H1 (cell line): ENCODE measurements around the gene RBBP8. TPM values are rescaled to one million over a fixed set of nuclear protein-coding genes. Genes with fewer than 3 reads are reported as not detected.

ENCODE experiments used
- CTCF ChIA-PET: fragments of 300-600 bp; sonication (Branson Sonifier 250); formaldehyde crosslinking; loops from one replicate; lab custom pipeline; 2021; ENCODE audit not compliant: partially characterized antibody; lab: Charles Lee
- POLR2A ChIA-PET: fragments of 300-600 bp; sonication (Branson Sonifier 250); formaldehyde crosslinking; loops from one replicate; lab custom pipeline; 2021; ENCODE audit warnings: inconsistent platforms; ENCODE audit not compliant: partially characterized antibody; lab: Charles Lee
- DNase-seq, 2 experiments: peaks; one replicate each; pipeline versions ENCODE4 v3.0.0 to v3.0.0-alpha.2; 2010 to 2022; ENCODE audit warnings: low spot score in 2 of 2, low read depth in 1 of 2, mixed read lengths in 1 of 2
- FAIRE-seq: peaks from 2 replicates; lab custom pipeline; 2011; peaks lifted over from hg19 to GRCh38; lab: Jason Lieb, UNC
- H2AFZ ChIP-seq: 2 replicates; pipeline ENCODE4 v1.8.1; 2012; ENCODE audit warnings: low read length, inconsistent platforms
- H2AK5ac ChIP-seq: 2 replicates; pipeline ENCODE4 v1.6.1; 2013; ENCODE audit warnings: low read depth, low read length
- H2BK120ac ChIP-seq: replicated peaks from 2 replicates; pipeline ENCODE3; 2013; ENCODE audit warnings: low read depth, low read length, inconsistent platforms
- H2BK12ac ChIP-seq: 2 replicates; pipeline ENCODE4 v1.6.1; 2013; ENCODE audit warnings: low read depth, low read length
- H2BK15ac ChIP-seq: 2 replicates; pipeline ENCODE4 v1.6.1; 2013; ENCODE audit warnings: low read length
- H2BK20ac ChIP-seq: 2 replicates; pipeline ENCODE4 v1.6.1; 2013; ENCODE audit warnings: low read length
- H2BK5ac ChIP-seq: 2 replicates; pipeline ENCODE4 v1.6.1; 2013; ENCODE audit warnings: low read depth, low read length
- H3K14ac ChIP-seq: 2 replicates; pipeline ENCODE4 v1.6.1; 2013; ENCODE audit warnings: inconsistent platforms; ENCODE audit not compliant: insufficient read length
- H3K18ac ChIP-seq: 2 replicates; pipeline ENCODE4 v1.6.1; 2013; ENCODE audit warnings: low read length; ENCODE audit errors: extremely low read depth
- H3K23ac ChIP-seq: 2 replicates; pipeline ENCODE4 v1.6.1; 2013; ENCODE audit warnings: inconsistent platforms; ENCODE audit not compliant: insufficient read length
- H3K23me2 ChIP-seq: 2 replicates; pipeline ENCODE4 v1.6.1; 2013; ENCODE audit warnings: low read depth, low read length
- H3K27ac ChIP-seq: 2 replicates; pipeline ENCODE4 v1.6.1; 2011; ENCODE audit warnings: low read depth, low read length, inconsistent platforms
- H3K27me3 ChIP-seq, 4 experiments: replicated peaks in 1 of 4; 1 replicate in 1 of 4; 2 replicates in 3 of 4; pipeline versions ENCODE4 v1.6.1 to v1.8.1; 2011 to 2013; ENCODE audit warnings: low read length in 3 of 4, mild to moderate bottlenecking in 3 of 4, inconsistent platforms in 2 of 4, mixed read lengths in 2 of 4, moderate library complexity in 1 of 4; ENCODE audit not compliant: control insufficient read depth in 3 of 4, insufficient read depth in 3 of 4; ENCODE audit errors: extremely low read depth in 1 of 4
- H3K36me3 ChIP-seq, 4 experiments: 2 replicates each; pipeline versions ENCODE4 v1.6.1 to v1.8.1; 2011 to 2013; ENCODE audit warnings: mild to moderate bottlenecking in 4 of 4, low read length in 3 of 4, moderate library complexity in 2 of 4, control low read depth in 1 of 4, inconsistent platforms in 1 of 4; ENCODE audit not compliant: insufficient read depth in 4 of 4, control insufficient read depth in 2 of 4
- H3K4ac ChIP-seq: replicated peaks from 2 replicates; pipeline ENCODE3; 2013; ENCODE audit warnings: low read length, low read depth, mixed read lengths, inconsistent platforms; ENCODE audit not compliant: insufficient read length
- H3K4me1 ChIP-seq, 4 experiments: replicated peaks in 1 of 4; 1 replicate in 1 of 4; 2 replicates in 3 of 4; pipeline versions ENCODE4 v1.6.1 to v1.8.1; 2011 to 2013; ENCODE audit warnings: low read length in 3 of 4, inconsistent platforms in 2 of 4, mixed read lengths in 1 of 4; ENCODE audit not compliant: insufficient read depth in 4 of 4, control insufficient read depth in 3 of 4
- H3K4me2 ChIP-seq, 2 experiments: 2 replicates each; pipeline versions ENCODE4 v1.6.1 to v1.8.1; 2011 to 2013; ENCODE audit warnings: low read depth in 2 of 2, low read length in 2 of 2, control low read depth in 1 of 2, inconsistent platforms in 1 of 2, mild to moderate bottlenecking in 1 of 2; ENCODE audit not compliant: insufficient read depth in 1 of 2
- H3K4me3 ChIP-seq, 4 experiments: fragments of 200-600, 300-600 bp in 1 of 4; sonication (generic), shearing (Covaris generic), sonication (Bioruptor Twin) in 1 of 4; 2 replicates each; pipeline versions ENCODE4 v1.5.1 to v1.8.1; 2011 to 2016; ENCODE audit warnings: low read length in 4 of 4, low read depth in 3 of 4, control low read depth in 2 of 4, inconsistent platforms in 2 of 4, mild to moderate bottlenecking in 2 of 4, mixed read lengths in 1 of 4, moderate library complexity in 1 of 4; ENCODE audit not compliant: insufficient read depth in 2 of 4; ENCODE audit errors: extremely low read depth in 1 of 4
- H3K56ac ChIP-seq: replicated peaks from 2 replicates; pipeline ENCODE3; 2013; ENCODE audit warnings: low read depth, mild to moderate bottlenecking, mixed read lengths, low read length, inconsistent platforms; ENCODE audit not compliant: insufficient read length
- H3K79me1 ChIP-seq: 2 replicates; pipeline ENCODE4 v1.6.1; 2013; ENCODE audit warnings: low read depth, low read length, control low read depth
- H3K79me2 ChIP-seq, 2 experiments: 2 replicates each; pipeline versions ENCODE4 v1.6.1 to v1.8.1; 2012 to 2013; ENCODE audit warnings: low read length in 2 of 2, mild to moderate bottlenecking in 2 of 2, inconsistent platforms in 1 of 2; ENCODE audit not compliant: insufficient read depth in 2 of 2, control insufficient read depth in 1 of 2
- H3K9ac ChIP-seq, 4 experiments: replicated peaks in 1 of 4; 1 replicate in 1 of 4; 2 replicates in 3 of 4; pipeline versions ENCODE4 v1.6.1 to v1.8.1; 2011 to 2013; ENCODE audit warnings: low read depth in 3 of 4, low read length in 3 of 4, control low read depth in 2 of 4, mild to moderate bottlenecking in 2 of 4, moderate library complexity in 2 of 4, inconsistent platforms in 1 of 4; ENCODE audit errors: extremely low read depth in 1 of 4
- H3K9me3 ChIP-seq, 2 experiments: 2 replicates each; pipeline versions ENCODE4 v1.6.1 to v1.8.1; 2012 to 2013; ENCODE audit warnings: mild to moderate bottlenecking in 2 of 2, moderate library complexity in 2 of 2, control low read depth in 1 of 2, inconsistent platforms in 1 of 2, low read depth in 1 of 2, low read length in 1 of 2, mixed read lengths in 1 of 2; ENCODE audit not compliant: insufficient read depth in 2 of 2
- H4K20me1 ChIP-seq, 2 experiments: replicated peaks in 1 of 2; 2 replicates each; pipeline versions ENCODE3 to v1.8.1; 2011 to 2013; ENCODE audit warnings: inconsistent platforms in 2 of 2, low read length in 2 of 2, mild to moderate bottlenecking in 1 of 2; ENCODE audit not compliant: insufficient read depth in 2 of 2, control insufficient read depth in 1 of 2
- H4K5ac ChIP-seq: 2 replicates; pipeline ENCODE4 v1.6.1; 2013; ENCODE audit warnings: low read length, low read depth, mixed read lengths, inconsistent platforms; ENCODE audit not compliant: insufficient read length
- H4K8ac ChIP-seq: 2 replicates; pipeline ENCODE4 v1.8.0; 2013; ENCODE audit warnings: mild to moderate bottlenecking, moderate library complexity, low read length, inconsistent platforms; ENCODE audit not compliant: insufficient read depth; ENCODE audit errors: extremely low read depth
- H4K91ac ChIP-seq: replicated peaks from 2 replicates; pipeline ENCODE3; 2013; ENCODE audit warnings: low read length, mixed read lengths, inconsistent platforms; ENCODE audit not compliant: insufficient read length
- BRCA1 ChIP-seq: IDR thresholded peaks from 2 replicates; pipeline ENCODE4 v1.6.1; 2012; ENCODE audit warnings: low read depth, low read length, improper control_type of control experiment
- CREB1 ChIP-seq: IDR thresholded peaks from 2 replicates; pipeline ENCODE4 v1.6.1; 2012; ENCODE audit warnings: inconsistent platforms
- CTCF ChIP-seq, 3 experiments: IDR thresholded peaks; 1 replicate in 2 of 3; 2 replicates in 1 of 3; pipeline versions ENCODE4 v1.5.1 to v1.6.1; 2011; ENCODE audit warnings: low read length in 3 of 3, mild to moderate bottlenecking in 3 of 3, inconsistent platforms in 2 of 3, low read depth in 1 of 3, moderate library complexity in 1 of 3; ENCODE audit not compliant: insufficient read depth in 1 of 3; ENCODE audit errors: control extremely low read depth in 1 of 3
- HDAC6 ChIP-seq: IDR thresholded peaks from one replicate; pipeline ENCODE4 v1.7.1; 2012; ENCODE audit warnings: low read depth, mild to moderate bottlenecking, inconsistent platforms, low read length, moderate library complexity
- MAX ChIP-seq: IDR thresholded peaks from 2 replicates; pipeline ENCODE4 v1.6.1; 2012; ENCODE audit warnings: inconsistent platforms
- POU5F1 ChIP-seq: IDR thresholded peaks from 2 replicates; pipeline ENCODE4 v1.6.1; 2011; ENCODE audit warnings: low read depth, mild to moderate bottlenecking, low read length, moderate library complexity
- RNF2 ChIP-seq: fragments of 200-900, 300-1000 bp; sonication (generic); IDR thresholded peaks from 2 replicates; pipeline ENCODE4 v1.7.1; 2016; ENCODE audit warnings: borderline replicate concordance, low read depth, mild to moderate bottlenecking, antibody characterized with exemption, low read length; ENCODE audit not compliant: poor library complexity, severe bottlenecking; ENCODE audit errors: missing control alignments
- SUZ12 ChIP-seq: fragments of 200-600 bp; sonication (generic); IDR thresholded peaks from 2 replicates; pipeline ENCODE4 v1.6.1; 2012; ENCODE audit warnings: mild to moderate bottlenecking, inconsistent platforms, low read length, moderate library complexity, mixed read lengths
- TCF12 ChIP-seq: IDR thresholded peaks from 2 replicates; pipeline ENCODE4 v1.6.1; 2011; ENCODE audit warnings: low read depth, mild to moderate bottlenecking, low read length
- YY1 ChIP-seq: IDR thresholded peaks from 2 replicates; pipeline ENCODE4 v1.6.1; 2011; ENCODE audit warnings: low read depth, mild to moderate bottlenecking, low read length
- WGBS, 2 experiments: shearing (Covaris generic) in 1 of 2; methylation state at CpG; one replicate each; pipeline versions ENCODE4 v1.1.6 to v1.1.7; 2013 to 2015; ENCODE audit warnings: low lambda C conversion rate in 2 of 2, mixed read lengths in 2 of 2, inconsistent platforms in 1 of 2, low coverage in 1 of 2, missing lambda C conversion rate in 1 of 2; ENCODE audit not compliant: insufficient replicate concordance in 2 of 2, insufficient coverage in 1 of 2, insufficient read length in 1 of 2; ENCODE audit errors: extremely low coverage in 1 of 2, missing lambda C conversion rate in 1 of 2; 5-methylcytosine and 5-hydroxymethylcytosine counted together
- polyA plus RNA-seq, 7 experiments: library from polyadenylated mRNA; depleted of rRNA in 3 of 7; stranded (reverse) in 5 of 7; unstranded in 2 of 7; fragments of >200 nt in 5 of 7; fragments of 200-250 nt in 2 of 7; gene quantifications; 1 replicate in 5 of 7; 2 replicates in 1 of 7; 4 replicates in 1 of 7; pipeline versions ENCODE4 v1.2.1 to v1.2.3, GENCODE V29; 2011 to 2013; ENCODE audit warnings: missing spikeins in 2 of 7, mixed read lengths in 2 of 7
- total RNA-seq: library from RNA; stranded (reverse); fragmentation: NEBNext Ultra II Directional; extraction: Animal tissue kit (Norgen Biotek cat#: 25700); gene quantifications from 2 replicates; pipeline ENCODE4 v1.2.1, GENCODE V29; 2021

The RBBP8 gene
- total and polyA plus RNA-seq, 2 of the 8 experiments (the other 6 are each of a cell fraction or from before 2014, with no cell fraction given) = 16.1 to 65.8 TPM

GRCh38 chr18:22946846-22947245 is 13.7 kb downstream of the RBBP8 start:
- H2BK15ac ChIP-seq = no peak overlapping the region
- CTCF ChIA-PET = interaction anchor here (0.7 to 1.3 kb wide), 2 partner anchors 14 to 108 kb away, joined by 4 read pairs; partner anchors contain the start of gene RBBP8
- WGBS, 2 experiments = 80% methylated on average over 2 of the region's 2 CpGs; no CpG with 5 or more reads in 1 of the 2 experiments
- DNase-seq (no peak), FAIRE-seq (no peak)
- H4K91ac ChIP-seq = no peak overlapping the region
- H3K27me3 ChIP-seq = no peaks in the 10 kb centered on the region
- peaks cover 0 to 6% of the 10 kb centered on the region in 2 experiments; a peak in 1 of 4 replicates for H3K79me2 ChIP-seq
- H2BK20ac ChIP-seq = no peak overlapping the region
- H3K14ac ChIP-seq = no peak overlapping the region
- no peak overlapping the region for H4K5ac ChIP-seq
- H4K8ac ChIP-seq = no peak overlapping the region
- peaks cover 0 to 3% (median 0%) of the 10 kb centered on the region in 4 experiments; a peak in 1 of 7 replicates for H3K4me1 ChIP-seq
- no peaks in the 10 kb centered on the region for H4K20me1 ChIP-seq
- no peak overlapping the region for H3K23ac ChIP-seq
- H3K23me2 ChIP-seq = no peaks in the 10 kb centered on the region
- peaks cover 0 to 51% (median 9%) of the 10 kb centered on the region in 4 experiments; a peak in 4 of 8 replicates for H3K36me3 ChIP-seq
- H3K9ac ChIP-seq = no peak overlapping the region
- no peak overlapping the region for H2BK12ac ChIP-seq
- POLR2A ChIA-PET = interaction anchor here (1.5 kb wide), 1 partner anchor 11 kb away, joined by 3 read pairs; no protein-coding TSS in a partner anchor
- no peak overlapping the region for H2AFZ ChIP-seq
- TF ChIP-seq RNF2 (no peak), CREB1 (no peak), CTCF (IDR thresholded peaks at IDR 0.05; ENCODE audit: control extremely low read depth in 1 of 3, insufficient read depth in 1 of 3, low read depth in 1 of 3, low read length in 3 of 3) (no peak), MAX (no peak), TCF12 (no peak), YY1 (no peak), HDAC6 (no peak), POU5F1 (no peak), BRCA1 (no peak), SUZ12 (no peak)
- H3K4me2 ChIP-seq = no peak overlapping the region
- no peak overlapping the region for H3K4me3 ChIP-seq
- H2BK5ac ChIP-seq = no peak overlapping the region
- H3K27ac ChIP-seq = no peak overlapping the region
- H3K18ac ChIP-seq = no peak overlapping the region
- no peak overlapping the region for H2AK5ac ChIP-seq
- H2BK120ac ChIP-seq = no peak overlapping the region
- H3K79me1 ChIP-seq = peaks cover 2% of the 10 kb centered on the region
- no peak overlapping the region for H3K56ac ChIP-seq
- H3K9me3 ChIP-seq = no peaks in the 10 kb centered on the region
- no peak overlapping the region for H3K4ac ChIP-seq
